HG03025 (cell line): ENCODE measurements around the gene AQP11.

Experiments used
- ATAC-seq: cut with Tn5 transposase; IDR thresholded peaks from one replicate; pipeline ENCODE4 v1.9.1; 2021; ENCODE audit warnings: mild to moderate bottlenecking, moderate library complexity; ENCODE audit not compliant: unreplicated experiment, low FRiP score

AQP11 gene

GRCh38 chr11:77654770-77655434 is 65.1 kb downstream of the AQP11 start:
- no peak for ATAC-seq

- no peak for ATAC-seq
Observed at GRCh38 chr11:77656362-77656761, 66.6 kb downstream of the AQP11 start.

- ATAC-seq: no peak
Observed at GRCh38 chr11:77658213-77659013, 68.7 kb downstream of the AQP11 start.
